HepG2 (cell line): ENCODE data around the gene CACNA2D3. TPM values are rescaled to one million over a fixed set of nuclear protein-coding genes. Genes with fewer than 3 reads are reported as not detected.

ENCODE experiments used
- ATAC-seq: fragments of 200-7000 bp; cut with Tn5 transposase; 3 replicates; pipeline ENCODE4 v1.9.1; 2020; ENCODE audit warnings: mild to moderate bottlenecking, moderate library complexity
- BruUV-seq: library from RNA; stranded (reverse); fragments of 400-500 nt; replicated peaks from 2 replicates; lab custom pipeline; 2021; lab: Mats Ljungman, UMichigan
- CTCF ChIA-PET: fragments of 300-600 bp; formaldehyde crosslinking; extraction: SDS; loops from one replicate; lab custom pipeline; 2021; ENCODE audit warnings: low total read pairs, inconsistent platforms, low intra/inter-chr PET ratio; lab: Yijun Ruan, JAX
- POLR2A ChIA-PET: fragments of 350-600 bp; sonication (Branson Sonifier 250); formaldehyde crosslinking; loops from one replicate; lab custom pipeline; 2020; ENCODE audit warnings: antibody characterized with exemption, inconsistent platforms; lab: Yijun Ruan, JAX
- DNase-seq: peaks from one replicate; pipeline ENCODE4 v3.0.0-alpha.2; 2015; ENCODE audit warnings: low spot score
- FAIRE-seq: peaks from 3 replicates; lab custom pipeline; 2011; peaks lifted over from hg19 to GRCh38; lab: Jason Lieb, UNC
- H2AFZ ChIP-seq: one replicate; pipeline ENCODE4 v1.6.1; 2011; ENCODE audit warnings: low read length, inconsistent platforms
- H3K27ac ChIP-seq: fragments of 300-600 bp; 3 replicates; pipeline ENCODE4 v1.8.0; 2011; ENCODE audit warnings: mixed run types, mild to moderate bottlenecking, mixed read lengths, low read length, inconsistent platforms; ENCODE audit not compliant: insufficient read depth; ENCODE audit errors: extremely low read length
- H3K27me3 ChIP-seq, 2 experiments: fragments of 200-600 bp in 1 of 2; 2 replicates in 1 of 2; 3 replicates in 1 of 2; pipeline versions ENCODE4 v1.6.0 to v1.8.0; 2011; ENCODE audit warnings: low read length in 2 of 2, mild to moderate bottlenecking in 2 of 2, moderate library complexity in 2 of 2, inconsistent platforms in 1 of 2; ENCODE audit not compliant: insufficient read depth in 2 of 2, control insufficient read depth in 1 of 2
- H3K36me3 ChIP-seq, 2 experiments: fragments of 200-600 bp in 1 of 2; replicated peaks in 1 of 2; 2 replicates in 1 of 2; 3 replicates in 1 of 2; pipeline versions ENCODE4 v1.5.1 to v1.8.0; 2011; ENCODE audit warnings: low read length in 2 of 2, inconsistent platforms in 1 of 2; ENCODE audit not compliant: insufficient read depth in 2 of 2, control insufficient read depth in 1 of 2
- H3K4me1 ChIP-seq: 2 replicates; pipeline ENCODE4 v1.5.1; 2012; ENCODE audit warnings: low read length, inconsistent platforms; ENCODE audit not compliant: insufficient read depth
- H3K4me2 ChIP-seq: 2 replicates; pipeline ENCODE4 v1.6.0; 2011; ENCODE audit warnings: low read depth, low read length, inconsistent platforms
- H3K4me3 ChIP-seq, 3 experiments: fragments of 200-600 bp in 1 of 3; sonication (generic), shearing (Covaris generic) in 1 of 3; replicated peaks in 1 of 3; 2 replicates each; pipeline ENCODE4 v1.5.1; 2011 to 2016; ENCODE audit warnings: low read length in 3 of 3, inconsistent platforms in 2 of 3, low read depth in 2 of 3, mild to moderate bottlenecking in 2 of 3, control low read depth in 1 of 3, mixed read lengths in 1 of 3; ENCODE audit not compliant: insufficient read depth in 1 of 3
- H3K79me2 ChIP-seq: one replicate; pipeline ENCODE4 v1.6.1; 2011; ENCODE audit warnings: low read length, inconsistent platforms; ENCODE audit not compliant: insufficient read depth
- H3K9ac ChIP-seq: 2 replicates; pipeline ENCODE4 v1.6.0; 2011; ENCODE audit warnings: mild to moderate bottlenecking, low read depth, low read length, inconsistent platforms; ENCODE audit not compliant: insufficient read depth
- H3K9me3 ChIP-seq: 2 replicates; pipeline ENCODE4 v1.5.1; 2012; ENCODE audit warnings: mild to moderate bottlenecking, low read length
- H4K20me1 ChIP-seq: 2 replicates; pipeline ENCODE4 v1.6.0; 2011; ENCODE audit warnings: inconsistent platforms, mild to moderate bottlenecking, low read length, moderate library complexity; ENCODE audit not compliant: insufficient read depth
- ARID4A ChIP-seq: sonication (generic); formaldehyde crosslinking; IDR thresholded peaks from 2 replicates; pipeline ENCODE4 v1.5.0; 2020; ENCODE audit warnings: mild to moderate bottlenecking, missing genetic modification reagents, borderline replicate concordance
- FOXK2 ChIP-seq: fragments of 450-650 bp; IDR thresholded peaks from 2 replicates; pipeline ENCODE4 v1.6.1; 2016
- JUN ChIP-seq: sonication (generic); formaldehyde crosslinking; IDR thresholded peaks from 2 replicates; pipeline ENCODE4 v1.4.0; 2020; ENCODE audit warnings: mild to moderate bottlenecking, missing genetic modification reagents
- SATB2 ChIP-seq: sonication (generic); formaldehyde crosslinking; IDR thresholded peaks from 2 replicates; pipeline ENCODE4 v1.5.0; 2020; ENCODE audit warnings: missing genetic modification reagents
- ZBTB1 ChIP-seq: sonication (generic); formaldehyde crosslinking; IDR thresholded peaks from 2 replicates; pipeline ENCODE4 v1.4.0; 2020; ENCODE audit warnings: missing genetic modification reagents, borderline replicate concordance
- ZFP37 ChIP-seq: sonication (generic); formaldehyde crosslinking; IDR thresholded peaks from 2 replicates; pipeline ENCODE4 v1.4.0; 2020; ENCODE audit warnings: missing genetic modification reagents, borderline replicate concordance
- ZFP62 ChIP-seq: sonication (generic); formaldehyde crosslinking; IDR thresholded peaks from 2 replicates; pipeline ENCODE4 v1.4.0; 2020; ENCODE audit warnings: missing genetic modification reagents
- ZFP82 ChIP-seq: sonication (generic); formaldehyde crosslinking; IDR thresholded peaks from 2 replicates; pipeline ENCODE4 v1.5.1; 2020; ENCODE audit warnings: mild to moderate bottlenecking, missing genetic modification reagents, borderline replicate concordance
- ZNF292 ChIP-seq: sonication (generic); formaldehyde crosslinking; IDR thresholded peaks from 2 replicates; pipeline ENCODE4 v1.8.1; 2022; ENCODE audit warnings: mild to moderate bottlenecking, low read depth, missing genetic modification reagents, borderline replicate concordance
- ZNF546 ChIP-seq: sonication (generic); formaldehyde crosslinking; conservative IDR thresholded peaks from 2 replicates; pipeline ENCODE4 v1.8.1; 2023; ENCODE audit warnings: mild to moderate bottlenecking, missing genetic modification reagents
- ZNF674 ChIP-seq: sonication (generic); formaldehyde crosslinking; IDR thresholded peaks from 2 replicates; pipeline ENCODE4 v1.5.0; 2020; ENCODE audit warnings: low read depth, mild to moderate bottlenecking, missing genetic modification reagents
- ZNF710 ChIP-seq: sonication (generic); formaldehyde crosslinking; IDR thresholded peaks from 2 replicates; pipeline ENCODE4 v1.5.0; 2020; ENCODE audit warnings: mild to moderate bottlenecking, missing genetic modification reagents, borderline replicate concordance
- ZNF749 ChIP-seq: sonication (generic); formaldehyde crosslinking; IDR thresholded peaks from 2 replicates; pipeline ENCODE4 v1.8.0; 2022; ENCODE audit warnings: mild to moderate bottlenecking, missing genetic modification reagents, moderate library complexity, borderline replicate concordance
- ZNF879 ChIP-seq: sonication (generic); formaldehyde crosslinking; IDR thresholded peaks from 2 replicates; pipeline ENCODE4 v1.8.1; 2023; ENCODE audit warnings: missing genetic modification reagents
- WGBS: methylation state at CpG from one replicate; pipeline ENCODE4 v1.1.6; 2017; ENCODE audit warnings: low lambda C conversion rate; 5-methylcytosine and 5-hydroxymethylcytosine counted together
- in situ Hi-C: cut with HindIII; loops from 2 replicates; pipeline ENCODE4 v1.10.0; 2017; ENCODE audit warnings: low pct_unique_long_range_greater_than_20kb; ENCODE audit not compliant: extremely low pct_ligation_motif_present
- intact Hi-C: fragments of 100-400 bp; cut with micrococcal nuclease; formaldehyde crosslinking; loops from one replicate; pipeline ENCODE4 v1.10.0; 2022; ENCODE audit not compliant: unreplicated experiment
- polyA plus RNA-seq, 8 experiments: library from polyadenylated mRNA; depleted of rRNA in 3 of 8; stranded (reverse) in 7 of 8; unstranded in 1 of 8; fragments of >200 nt; fragmentation: Illumina TruSeq in 4 of 8; extraction: Trizol in 4 of 8; gene quantifications; 2 replicates each; pipeline versions ENCODE4 v1.2.1 to v1.2.3, GENCODE V29; 2011 to 2016; ENCODE audit warnings: low read depth in 4 of 8, missing spikeins in 1 of 8, mixed read lengths in 1 of 8; ENCODE audit not compliant: insufficient read depth in 1 of 8
- total RNA-seq, 5 experiments: library from RNA; depleted of rRNA; stranded (reverse); fragments of >200 nt; fragmentation: Illumina TruSeq; extraction: Trizol; gene quantifications; 2 replicates each; pipeline ENCODE4 v1.2.3, GENCODE V29; 2016; ENCODE audit warnings: low read depth in 1 of 5
- TF ChIP-seq, protein P1 (sequence below): sonication (generic); formaldehyde crosslinking; IDR thresholded peaks from 2 replicates; pipeline ENCODE4 v1.8.0; 2022; ENCODE audit warnings: mild to moderate bottlenecking, missing genetic modification reagents, moderate library complexity
- TF ChIP-seq, protein P2 (sequence below): sonication (generic); formaldehyde crosslinking; IDR thresholded peaks from 2 replicates; pipeline ENCODE4 v1.4.0; 2020; ENCODE audit warnings: mild to moderate bottlenecking, missing genetic modification reagents, borderline replicate concordance

CACNA2D3 gene
- total and polyA plus RNA-seq, 2 of the 13 experiments (the other 11 are each of a cell fraction or from before 2014, with no cell fraction given), result not detected

DNA sequence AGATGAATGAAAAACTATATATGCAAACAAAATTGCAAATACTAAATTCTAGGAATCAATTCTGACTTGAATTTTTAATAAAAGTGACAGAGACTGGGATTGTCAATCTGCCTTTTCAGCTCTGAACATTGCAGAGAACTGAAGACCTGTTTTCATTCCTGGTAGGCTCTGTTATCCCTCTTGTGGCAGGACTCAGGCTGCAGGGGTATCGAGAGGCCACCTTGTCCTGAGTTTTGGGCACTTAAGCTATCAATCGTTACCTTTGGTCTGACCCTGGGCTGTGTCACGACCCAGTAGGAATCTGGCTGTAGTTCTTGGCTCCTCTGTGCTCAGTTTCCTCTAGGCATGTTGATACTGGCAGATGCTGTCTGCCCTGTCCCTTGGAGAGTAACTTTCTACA is 238.0 kb downstream of the CACNA2D3 start:
- H3K27me3 ChIP-seq, result no peaks in the 10 kb centered on the region
- no peak overlapping the region for H3K4me3 ChIP-seq
- in situ Hi-C loops, result no loop called here
- H3K4me2 ChIP-seq, result no peak overlapping the region
- POLR2A ChIA-PET, result no interaction called here
- no peaks in the 10 kb centered on the region for H4K20me1 ChIP-seq
- no peaks in the 10 kb centered on the region for H3K36me3 ChIP-seq
- CTCF ChIA-PET, result no interaction called here
- FAIRE-seq (no peak), ATAC-seq (no peak), DNase-seq (no peak)
- WGBS, result 5% methylated on average over 3 of the region's 3 CpGs
- no peak overlapping the region for H3K9ac ChIP-seq
- no TSS peak for BruUV-seq
- H3K79me2 ChIP-seq, result no peaks in the 10 kb centered on the region
- no peak overlapping the region for H3K27ac ChIP-seq
- H3K9me3 ChIP-seq, result no peaks in the 10 kb centered on the region
- H2AFZ ChIP-seq, result no peak overlapping the region
- intact Hi-C loops, result no loop called here
- no peaks in the 10 kb centered on the region for H3K4me1 ChIP-seq
- TF ChIP-seq FOXK2 (no peak), ZNF546 (CRISPR knock-in tag) (no peak), ZNF749 (CRISPR knock-in tag) (no peak), ZFP62 (no peak), ARID4A (CRISPR knock-in tag) (no peak), ZNF879 (CRISPR knock-in tag) (no peak), ZFP82 (CRISPR knock-in tag) (no peak), ZFP37 (no peak), ZBTB1 (CRISPR knock-in tag) (no peak), JUN (CRISPR knock-in tag) (no peak), ZNF710 (CRISPR knock-in tag) (no peak), ZNF674 (CRISPR knock-in tag) (no peak), SATB2 (CRISPR knock-in tag) (no peak), ZNF292 (CRISPR knock-in tag) (no peak)
- TF ChIP-seq, protein P1, sequence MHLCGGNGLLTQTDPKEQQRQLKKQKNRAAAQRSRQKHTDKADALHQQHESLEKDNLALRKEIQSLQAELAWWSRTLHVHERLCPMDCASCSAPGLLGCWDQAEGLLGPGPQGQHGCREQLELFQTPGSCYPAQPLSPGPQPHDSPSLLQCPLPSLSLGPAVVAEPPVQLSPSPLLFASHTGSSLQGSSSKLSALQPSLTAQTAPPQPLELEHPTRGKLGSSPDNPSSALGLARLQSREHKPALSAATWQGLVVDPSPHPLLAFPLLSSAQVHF (CRISPR knock-in tag), result no peak
- TF ChIP-seq, protein P2, sequence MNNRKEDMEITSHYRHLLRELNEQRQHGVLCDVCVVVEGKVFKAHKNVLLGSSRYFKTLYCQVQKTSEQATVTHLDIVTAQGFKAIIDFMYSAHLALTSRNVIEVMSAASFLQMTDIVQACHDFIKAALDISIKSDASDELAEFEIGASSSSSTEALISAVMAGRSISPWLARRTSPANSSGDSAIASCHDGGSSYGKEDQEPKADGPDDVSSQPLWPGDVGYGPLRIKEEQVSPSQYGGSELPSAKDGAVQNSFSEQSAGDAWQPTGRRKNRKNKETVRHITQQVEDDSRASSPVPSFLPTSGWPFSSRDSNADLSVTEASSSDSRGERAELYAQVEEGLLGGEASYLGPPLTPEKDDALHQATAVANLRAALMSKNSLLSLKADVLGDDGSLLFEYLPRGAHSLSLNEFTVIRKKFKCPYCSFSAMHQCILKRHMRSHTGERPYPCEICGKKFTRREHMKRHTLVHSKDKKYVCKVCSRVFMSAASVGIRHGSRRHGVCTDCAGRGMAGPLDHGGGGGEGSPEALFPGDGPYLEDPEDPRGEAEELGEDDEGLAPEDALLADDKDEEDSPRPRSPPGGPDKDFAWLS (CRISPR knock-in tag), result no peak
